ENCODE measurements around the gene GIGYF2.

GRCh38 chr2:232681527-232681926 lies 15.6 kb upstream of the GIGYF2 start:
- TF ChIP-seq, protein P1, sequence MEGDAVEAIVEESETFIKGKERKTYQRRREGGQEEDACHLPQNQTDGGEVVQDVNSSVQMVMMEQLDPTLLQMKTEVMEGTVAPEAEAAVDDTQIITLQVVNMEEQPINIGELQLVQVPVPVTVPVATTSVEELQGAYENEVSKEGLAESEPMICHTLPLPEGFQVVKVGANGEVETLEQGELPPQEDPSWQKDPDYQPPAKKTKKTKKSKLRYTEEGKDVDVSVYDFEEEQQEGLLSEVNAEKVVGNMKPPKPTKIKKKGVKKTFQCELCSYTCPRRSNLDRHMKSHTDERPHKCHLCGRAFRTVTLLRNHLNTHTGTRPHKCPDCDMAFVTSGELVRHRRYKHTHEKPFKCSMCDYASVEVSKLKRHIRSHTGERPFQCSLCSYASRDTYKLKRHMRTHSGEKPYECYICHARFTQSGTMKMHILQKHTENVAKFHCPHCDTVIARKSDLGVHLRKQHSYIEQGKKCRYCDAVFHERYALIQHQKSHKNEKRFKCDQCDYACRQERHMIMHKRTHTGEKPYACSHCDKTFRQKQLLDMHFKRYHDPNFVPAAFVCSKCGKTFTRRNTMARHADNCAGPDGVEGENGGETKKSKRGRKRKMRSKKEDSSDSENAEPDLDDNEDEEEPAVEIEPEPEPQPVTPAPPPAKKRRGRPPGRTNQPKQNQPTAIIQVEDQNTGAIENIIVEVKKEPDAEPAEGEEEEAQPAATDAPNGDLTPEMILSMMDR (IDR thresholded peaks at IDR 0.05): no peak
- TF ChIP-seq EP300 (IDR thresholded peaks at IDR 0.05) (no peak), POLR2A (IDR thresholded peaks at IDR 0.05) (no peak)
